IMR-90 (cell line): Measurements from ENCODE around the gene MINAR1. TPM values are rescaled to one million over a fixed set of nuclear protein-coding genes. Genes with fewer than 3 reads are reported as not detected.
A peak's percentile ranks its signal among the peaks of the same experiment; 100 is the strongest.

Experiments
- ATAC-seq: fragments of 200-7000 bp; cut with Tn5 transposase; 2 replicates; pipeline ENCODE4 v1.9.1; 2020; ENCODE audit warnings: low read depth, mild to moderate bottlenecking, moderate library complexity
- BruUV-seq: library from RNA; stranded (reverse); fragments of 400-500 nt; replicated peaks from 2 replicates; lab custom pipeline; 2021; lab: Mats Ljungman, UMichigan
- CTCF ChIA-PET: fragments of 300-600 bp; formaldehyde crosslinking; extraction: SDS; loops from one replicate; lab custom pipeline; 2021; ENCODE audit warnings: antibody characterized with exemption; lab: Yijun Ruan, JAX
- POLR2A ChIA-PET: fragments of 300-600 bp; sonication (Branson Sonifier 250); formaldehyde crosslinking; loops from one replicate; lab custom pipeline; 2022; ENCODE audit warnings: antibody characterized with exemption; ENCODE audit not compliant: unreplicated experiment; lab: Charles Lee
- DNase-seq: peaks from one replicate; pipeline ENCODE4 v3.0.0; 2013
- H2AFZ ChIP-seq: replicated peaks from 2 replicates; pipeline ENCODE3; 2013; ENCODE audit warnings: low read length, mild to moderate bottlenecking; ENCODE audit not compliant: poor library complexity
- H2AK5ac ChIP-seq: 2 replicates; pipeline ENCODE4 v1.6.1; 2013; ENCODE audit warnings: low read depth, low read length, inconsistent platforms
- H2AK9ac ChIP-seq: replicated peaks from 2 replicates; pipeline ENCODE3; 2013; ENCODE audit warnings: mild to moderate bottlenecking, low read depth, low read length, moderate library complexity; ENCODE audit not compliant: poor library complexity
- H2BK120ac ChIP-seq: 2 replicates; pipeline ENCODE4 v1.6.1; 2013; ENCODE audit warnings: low read depth, low read length, inconsistent platforms
- H2BK15ac ChIP-seq: 3 replicates; pipeline ENCODE4 v1.6.1; 2013; ENCODE audit warnings: low read depth, low read length, inconsistent platforms
- H2BK20ac ChIP-seq: 2 replicates; pipeline ENCODE4 v1.6.1; 2013; ENCODE audit warnings: low read depth, mild to moderate bottlenecking, inconsistent platforms, low read length, moderate library complexity
- H2BK5ac ChIP-seq: 2 replicates; pipeline ENCODE4 v1.6.1; 2013; ENCODE audit warnings: mild to moderate bottlenecking, low read depth, low read length, inconsistent platforms; ENCODE audit not compliant: poor library complexity, severe bottlenecking
- H3K14ac ChIP-seq: replicated peaks from 2 replicates; pipeline ENCODE4 v1.6.1; 2013; ENCODE audit warnings: low read depth, low read length, inconsistent platforms
- H3K18ac ChIP-seq: 2 replicates; pipeline ENCODE4 v1.6.1; 2013; ENCODE audit warnings: low read depth, low read length, control low read depth
- H3K23ac ChIP-seq: 2 replicates; pipeline ENCODE4 v1.6.1; 2013; ENCODE audit warnings: low read depth, low read length, inconsistent platforms
- H3K27ac ChIP-seq: 2 replicates; pipeline ENCODE4 v1.5.1; 2013; ENCODE audit warnings: mild to moderate bottlenecking, control low read depth, low read length; ENCODE audit not compliant: insufficient read depth
- H3K27me3 ChIP-seq: 2 replicates; pipeline ENCODE4 v1.6.1; 2013; ENCODE audit warnings: low read length; ENCODE audit not compliant: control insufficient read depth, insufficient read depth
- H3K36me3 ChIP-seq: 2 replicates; pipeline ENCODE4 v1.6.1; 2013; ENCODE audit warnings: low read length, mixed read lengths; ENCODE audit not compliant: control insufficient read depth, insufficient read depth
- H3K4ac ChIP-seq: 2 replicates; pipeline ENCODE4 v1.6.1; 2013; ENCODE audit warnings: low read depth, low read length, inconsistent platforms
- H3K4me1 ChIP-seq: 2 replicates; pipeline ENCODE4 v1.6.1; 2013; ENCODE audit warnings: low read length, mixed read lengths; ENCODE audit not compliant: control insufficient read depth, insufficient read depth
- H3K4me2 ChIP-seq: 2 replicates; pipeline ENCODE4 v1.6.1; 2013; ENCODE audit warnings: low read depth, mild to moderate bottlenecking, control low read depth, low read length, moderate library complexity
- H3K4me3 ChIP-seq: 2 replicates; pipeline ENCODE4 v1.5.1; 2013; ENCODE audit warnings: low read depth, mild to moderate bottlenecking, control low read depth, low read length, moderate library complexity; ENCODE audit not compliant: insufficient read depth
- H3K56ac ChIP-seq: 2 replicates; pipeline ENCODE4 v1.6.1; 2013; ENCODE audit warnings: low read length, inconsistent platforms; ENCODE audit not compliant: insufficient read depth; ENCODE audit errors: extremely low read depth
- H3K79me1 ChIP-seq, 2 experiments: 2 replicates each; pipeline ENCODE4 v1.6.1; 2013; ENCODE audit warnings: low read length in 2 of 2, inconsistent platforms in 1 of 2, low read depth in 1 of 2
- H3K9ac ChIP-seq: 2 replicates; pipeline ENCODE4 v1.6.1; 2013; ENCODE audit warnings: low read depth, low read length, control low read depth
- H3K9me1 ChIP-seq: 2 replicates; pipeline ENCODE4 v1.6.1; 2013; ENCODE audit warnings: low read length, inconsistent platforms; ENCODE audit not compliant: insufficient read depth
- H3K9me3 ChIP-seq: 2 replicates; pipeline ENCODE4 v1.6.1; 2013; ENCODE audit warnings: low read length; ENCODE audit not compliant: control insufficient read depth, insufficient read depth
- H4K20me1 ChIP-seq: 2 replicates; pipeline ENCODE4 v1.6.1; 2013; ENCODE audit warnings: low read length, inconsistent platforms; ENCODE audit not compliant: insufficient read depth
- H4K5ac ChIP-seq: 2 replicates; pipeline ENCODE4 v1.6.1; 2013; ENCODE audit warnings: mild to moderate bottlenecking, low read depth, low read length, control low read depth
- H4K8ac ChIP-seq, 2 experiments: 2 replicates each; pipeline ENCODE4 v1.6.1; 2013; ENCODE audit warnings: low read depth in 2 of 2, low read length in 2 of 2, control low read depth in 1 of 2, inconsistent platforms in 1 of 2
- H4K91ac ChIP-seq: 2 replicates; pipeline ENCODE4 v1.6.1; 2013; ENCODE audit warnings: low read depth, low read length, inconsistent platforms; ENCODE audit not compliant: insufficient read depth
- BHLHE40 ChIP-seq: fragments of 150-350 bp; IDR thresholded peaks from 2 replicates; pipeline ENCODE4 v1.6.1; 2016; ENCODE audit warnings: mild to moderate bottlenecking, low read depth, low read length
- CEBPB ChIP-seq: IDR thresholded peaks from 2 replicates; pipeline ENCODE4 v1.6.1; 2012; ENCODE audit warnings: low read depth, low read length, improper control_type of control experiment
- CHD1 ChIP-seq: IDR thresholded peaks from 2 replicates; pipeline ENCODE4 v1.6.1; 2012; ENCODE audit warnings: low read depth, low read length, improper control_type of control experiment
- FOS ChIP-seq: fragments of 150-350 bp; IDR thresholded peaks from 2 replicates; pipeline ENCODE4 v1.6.1; 2016; ENCODE audit warnings: low read depth, low read length
- MAFK ChIP-seq: IDR thresholded peaks from 2 replicates; pipeline ENCODE4 v1.6.1; 2012; ENCODE audit warnings: low read depth, low read length, improper control_type of control experiment
- MAZ ChIP-seq: IDR thresholded peaks from 2 replicates; pipeline ENCODE4 v1.6.1; 2012; ENCODE audit warnings: low read depth, mild to moderate bottlenecking, low read length, improper control_type of control experiment, moderate library complexity, borderline replicate concordance
- MXI1 ChIP-seq: IDR thresholded peaks from 2 replicates; pipeline ENCODE4 v1.6.1; 2012; ENCODE audit warnings: low read depth, mild to moderate bottlenecking, low read length, moderate library complexity, borderline replicate concordance
- NFE2L2 ChIP-seq: fragments of 150-350 bp; IDR thresholded peaks from 2 replicates; pipeline ENCODE4 v1.6.1; 2016; ENCODE audit warnings: low read depth, mild to moderate bottlenecking, low read length
- POLR2A ChIP-seq: IDR thresholded peaks from 2 replicates; pipeline ENCODE4 v1.6.1; 2012; ENCODE audit warnings: mild to moderate bottlenecking, low read depth, low read length
- RAD21 ChIP-seq: IDR thresholded peaks from 2 replicates; pipeline ENCODE4 v1.6.1; 2012; ENCODE audit warnings: low read length, improper control_type of control experiment
- RCOR1 ChIP-seq: IDR thresholded peaks from 2 replicates; pipeline ENCODE4 v1.6.1; 2012; ENCODE audit warnings: mild to moderate bottlenecking, low read length, improper control_type of control experiment; ENCODE audit not compliant: insufficient replicate concordance
- RFX5 ChIP-seq: IDR thresholded peaks from 2 replicates; pipeline ENCODE4 v1.8.0; 2012; ENCODE audit warnings: low read depth, mild to moderate bottlenecking, low read length, moderate library complexity
- SMC3 ChIP-seq: fragments of 150-350 bp; IDR thresholded peaks from 2 replicates; pipeline ENCODE4 v1.6.1; 2016; ENCODE audit warnings: low read depth, mild to moderate bottlenecking, antibody characterized with exemption, low read length, moderate library complexity
- WGBS, 2 experiments: methylation state at CpG; one replicate each; pipeline versions ENCODE4 v1.1.5 to v1.1.7; 2013; ENCODE audit warnings: missing lambda C conversion rate in 2 of 2; ENCODE audit not compliant: insufficient read length in 1 of 2; ENCODE audit errors: extremely low coverage in 2 of 2; 5-methylcytosine and 5-hydroxymethylcytosine counted together
- dilution Hi-C: fragments of 300-500 bp; cut with HindIII; formaldehyde crosslinking; loops from one replicate; pipeline ENCODE4 v1.14.3; 2018; ENCODE audit warnings: low sequenced_read_pairs; ENCODE audit not compliant: unreplicated experiment
- in situ Hi-C: fragments of 300-500 bp; cut with MboI; formaldehyde crosslinking; loops from 3 replicates; pipeline ENCODE4 v1.14.3; 2019; ENCODE audit warnings: low sequenced_read_pairs, inconsistent platforms, mixed read lengths
- intact Hi-C: fragments of 100-400 bp; cut with micrococcal nuclease; formaldehyde crosslinking; loops from 2 replicates; pipeline ENCODE4 v1.10.0; 2022
- polyA plus RNA-seq, 3 experiments: library from polyadenylated mRNA; depleted of rRNA; stranded (reverse); fragments of >200 nt; gene quantifications; 2 replicates each; pipeline ENCODE4 v1.2.3, GENCODE V29; 2012; ENCODE audit warnings: low replicate concordance in 1 of 3
- total RNA-seq: library from RNA; depleted of rRNA; stranded (reverse); fragments of >200 nt; gene quantifications from 2 replicates; pipeline ENCODE4 v1.2.3, GENCODE V29; 2012
- TF ChIP-seq, protein P1 (sequence below): fragments of 150-350 bp; IDR thresholded peaks from 2 replicates; pipeline ENCODE4 v1.6.1; 2017; ENCODE audit warnings: mild to moderate bottlenecking, antibody characterized with exemption, low read length, low read depth
- TF ChIP-seq, protein P2 (sequence below): conservative IDR thresholded peaks from 2 replicates; pipeline ENCODE4 v1.5.1; 2012; ENCODE audit warnings: mild to moderate bottlenecking, low read depth, low read length, improper control_type of control experiment
- TF ChIP-seq, protein P3 (sequence below): fragments of 150-350 bp; IDR thresholded peaks from 2 replicates; pipeline ENCODE4 v1.6.1; 2016; ENCODE audit warnings: low read depth, mild to moderate bottlenecking, low read length, moderate library complexity, borderline replicate concordance

The MINAR1 gene
- total and polyA plus RNA-seq, 2 of the 4 experiments (the other 2 are of a cell fraction) = 0.65 to 1.6 TPM

DNA sequence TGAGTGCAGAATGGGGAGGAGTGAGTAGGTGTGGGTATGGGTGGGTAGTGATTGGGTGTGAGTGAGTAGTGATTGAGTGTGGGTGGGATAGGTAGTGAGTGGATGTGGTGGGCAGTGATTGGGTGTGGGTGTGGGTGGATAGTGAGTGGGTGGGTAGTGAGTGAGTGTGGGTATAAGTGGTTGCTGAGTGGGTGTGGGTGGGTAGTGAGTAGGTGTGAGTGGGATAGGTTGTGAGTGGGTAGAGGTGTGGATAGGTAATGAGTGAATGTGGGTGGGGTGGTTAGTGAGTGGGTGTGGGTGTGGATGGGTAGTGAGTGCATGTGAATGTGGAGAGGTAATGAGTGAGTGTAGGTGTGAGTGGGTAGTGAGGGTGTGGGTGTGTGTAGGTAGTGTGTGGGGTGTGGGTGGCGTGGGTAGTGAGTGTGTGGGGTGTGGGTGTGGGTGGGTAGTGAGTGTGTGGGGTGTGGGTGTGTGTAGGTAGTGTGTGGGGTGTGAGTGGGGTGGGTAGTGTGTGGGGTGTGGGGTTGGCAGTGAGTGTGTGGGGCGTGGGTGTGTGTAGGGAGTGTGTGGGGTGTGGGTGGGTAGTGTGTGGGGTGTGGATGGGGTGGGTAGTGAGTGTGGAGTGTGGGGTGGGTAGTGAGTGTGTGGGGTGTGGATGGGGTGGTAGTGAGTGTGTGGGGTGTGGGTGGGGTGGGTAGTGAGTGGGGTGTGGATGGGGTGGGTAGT lies 5.3 kb downstream of the MINAR1 start:
- Histone ChIP-seq H4K8ac (no peak overlapping the region), H3K79me1 (no peaks in the 10 kb centered on the region), H2BK5ac (peak overlapping the region; percentile 30), H3K9me1 (no peaks in the 10 kb centered on the region), H2BK120ac (no peak overlapping the region), H2AK9ac (no peak overlapping the region), H4K5ac (no peak overlapping the region), H2BK20ac (no peak overlapping the region), H3K9ac (no peak overlapping the region), H2AFZ (no peak overlapping the region), H3K4me1 (no peaks in the 10 kb centered on the region), H2BK15ac (no peak overlapping the region), H3K14ac (no peak overlapping the region), H3K4me2 (no peak overlapping the region), H4K91ac (no peak overlapping the region), H3K56ac (no peak overlapping the region), H3K9me3 (no peaks in the 10 kb centered on the region), H3K18ac (no peak overlapping the region), H4K20me1 (no peaks in the 10 kb centered on the region), H3K4me3 (no peak overlapping the region), H3K36me3 (no peaks in the 10 kb centered on the region), H3K23ac (no peak overlapping the region), H3K4ac (no peak overlapping the region), H3K27me3 (peaks cover 22% of the 10 kb centered on the region), H3K27ac (no peak overlapping the region), H2AK5ac (no peak overlapping the region)
- dilution Hi-C loops (no loop called here), intact Hi-C loops (no loop called here), in situ Hi-C loops (no loop called here)
- DNase-seq (no peak), ATAC-seq (no peak)
- no CpG with 5 or more reads among the region's 2 CpGs for WGBS, 2 experiments
- TF ChIP-seq BHLHE40 (no peak), CEBPB (no peak), FOS (no peak), POLR2A (no peak), RCOR1 (no peak), MAZ (no peak), CHD1 (no peak), NFE2L2 (no peak), SMC3 (no peak), RFX5 (no peak), RAD21 (no peak), MXI1 (no peak), MAFK (no peak)
- TF ChIP-seq, protein P1, sequence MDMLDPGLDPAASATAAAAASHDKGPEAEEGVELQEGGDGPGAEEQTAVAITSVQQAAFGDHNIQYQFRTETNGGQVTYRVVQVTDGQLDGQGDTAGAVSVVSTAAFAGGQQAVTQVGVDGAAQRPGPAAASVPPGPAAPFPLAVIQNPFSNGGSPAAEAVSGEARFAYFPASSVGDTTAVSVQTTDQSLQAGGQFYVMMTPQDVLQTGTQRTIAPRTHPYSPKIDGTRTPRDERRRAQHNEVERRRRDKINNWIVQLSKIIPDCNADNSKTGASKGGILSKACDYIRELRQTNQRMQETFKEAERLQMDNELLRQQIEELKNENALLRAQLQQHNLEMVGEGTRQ = no peak
- TF ChIP-seq, protein P2, sequence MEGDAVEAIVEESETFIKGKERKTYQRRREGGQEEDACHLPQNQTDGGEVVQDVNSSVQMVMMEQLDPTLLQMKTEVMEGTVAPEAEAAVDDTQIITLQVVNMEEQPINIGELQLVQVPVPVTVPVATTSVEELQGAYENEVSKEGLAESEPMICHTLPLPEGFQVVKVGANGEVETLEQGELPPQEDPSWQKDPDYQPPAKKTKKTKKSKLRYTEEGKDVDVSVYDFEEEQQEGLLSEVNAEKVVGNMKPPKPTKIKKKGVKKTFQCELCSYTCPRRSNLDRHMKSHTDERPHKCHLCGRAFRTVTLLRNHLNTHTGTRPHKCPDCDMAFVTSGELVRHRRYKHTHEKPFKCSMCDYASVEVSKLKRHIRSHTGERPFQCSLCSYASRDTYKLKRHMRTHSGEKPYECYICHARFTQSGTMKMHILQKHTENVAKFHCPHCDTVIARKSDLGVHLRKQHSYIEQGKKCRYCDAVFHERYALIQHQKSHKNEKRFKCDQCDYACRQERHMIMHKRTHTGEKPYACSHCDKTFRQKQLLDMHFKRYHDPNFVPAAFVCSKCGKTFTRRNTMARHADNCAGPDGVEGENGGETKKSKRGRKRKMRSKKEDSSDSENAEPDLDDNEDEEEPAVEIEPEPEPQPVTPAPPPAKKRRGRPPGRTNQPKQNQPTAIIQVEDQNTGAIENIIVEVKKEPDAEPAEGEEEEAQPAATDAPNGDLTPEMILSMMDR = no peak
- TF ChIP-seq, protein P3, sequence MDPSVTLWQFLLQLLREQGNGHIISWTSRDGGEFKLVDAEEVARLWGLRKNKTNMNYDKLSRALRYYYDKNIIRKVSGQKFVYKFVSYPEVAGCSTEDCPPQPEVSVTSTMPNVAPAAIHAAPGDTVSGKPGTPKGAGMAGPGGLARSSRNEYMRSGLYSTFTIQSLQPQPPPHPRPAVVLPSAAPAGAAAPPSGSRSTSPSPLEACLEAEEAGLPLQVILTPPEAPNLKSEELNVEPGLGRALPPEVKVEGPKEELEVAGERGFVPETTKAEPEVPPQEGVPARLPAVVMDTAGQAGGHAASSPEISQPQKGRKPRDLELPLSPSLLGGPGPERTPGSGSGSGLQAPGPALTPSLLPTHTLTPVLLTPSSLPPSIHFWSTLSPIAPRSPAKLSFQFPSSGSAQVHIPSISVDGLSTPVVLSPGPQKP = no peak
- no TSS peak for BruUV-seq
- POLR2A ChIA-PET = no interaction called here
- CTCF ChIA-PET = no interaction called here
